Measurements from ENCODE around the gene KCNK2.

KCNK2 gene

DNA sequence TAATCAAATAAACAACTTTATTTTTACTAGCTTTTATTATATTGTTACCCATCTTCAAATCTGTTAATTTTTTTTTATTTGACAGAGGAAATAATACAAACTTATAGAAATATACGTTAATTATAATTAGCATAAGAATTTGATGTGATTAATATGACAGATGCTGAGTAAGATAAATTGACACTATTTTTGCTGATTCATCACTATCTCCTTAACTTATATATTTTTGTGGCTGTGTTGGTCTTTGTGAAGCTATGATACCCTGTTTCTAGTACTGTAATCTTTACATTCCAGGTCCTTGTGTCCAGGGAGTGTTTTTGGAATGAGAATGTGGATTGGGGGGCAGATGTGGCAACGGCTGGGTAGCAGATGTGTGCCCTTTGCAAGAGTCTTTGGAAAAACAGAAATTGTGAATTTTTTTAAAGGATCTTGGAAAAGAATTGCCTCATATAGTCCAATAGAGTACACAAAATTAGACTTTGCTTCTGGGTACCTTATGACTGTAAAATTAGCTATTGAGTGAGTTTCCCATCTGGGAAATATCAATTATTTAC, 102.6 kb downstream of the KCNK2 start:
- Histone ChIP-seq H3K9ac (ENCODE audit: insufficient read length) (no peak overlapping the region), H3K36me3 (ENCODE audit: insufficient read depth, low read length) (no peaks in the 10 kb centered on the region), H3K27ac (no peak overlapping the region), H3K4me3 (no peak overlapping the region), H3K9me3 (ENCODE audit: low read depth, low read length) (no peaks in the 10 kb centered on the region)
- no peak for DNase-seq (ENCODE audit: low read depth, low spot score)
- TF ChIP-seq EZH2 (IDR thresholded peaks at IDR 0.05) (no peak), POLR2AphosphoS5 (IDR thresholded peaks at IDR 0.05; ENCODE audit: borderline replicate concordance, low read depth, low read length) (no peak), FOXP2 (optimal IDR thresholded peaks at IDR 0.05; ENCODE audit: control extremely low read depth, extremely low read length, insufficient read depth) (no peak)

- Histone ChIP-seq H3K9ac (ENCODE audit: insufficient read length) (no peak overlapping the region), H3K36me3 (ENCODE audit: insufficient read depth, low read length) (no peaks in the 10 kb centered on the region), H3K9me3 (ENCODE audit: low read depth, low read length) (no peaks in the 10 kb centered on the region), H3K4me3 (no peak overlapping the region), H3K27ac (no peak overlapping the region)
- no peak for DNase-seq (ENCODE audit: low read depth, low spot score)
- no peak for TF ChIP-seq POLR2AphosphoS5 (IDR thresholded peaks at IDR 0.05; ENCODE audit: borderline replicate concordance, low read depth, low read length)
- TF ChIP-seq EZH2 (IDR thresholded peaks at IDR 0.05): no peak
- no peak for TF ChIP-seq FOXP2 (optimal IDR thresholded peaks at IDR 0.05; ENCODE audit: control extremely low read depth, extremely low read length, insufficient read depth)
These were observed 105.9 kb downstream of the KCNK2 start for GRCh38 chr1:215188302-215188950.

DNA sequence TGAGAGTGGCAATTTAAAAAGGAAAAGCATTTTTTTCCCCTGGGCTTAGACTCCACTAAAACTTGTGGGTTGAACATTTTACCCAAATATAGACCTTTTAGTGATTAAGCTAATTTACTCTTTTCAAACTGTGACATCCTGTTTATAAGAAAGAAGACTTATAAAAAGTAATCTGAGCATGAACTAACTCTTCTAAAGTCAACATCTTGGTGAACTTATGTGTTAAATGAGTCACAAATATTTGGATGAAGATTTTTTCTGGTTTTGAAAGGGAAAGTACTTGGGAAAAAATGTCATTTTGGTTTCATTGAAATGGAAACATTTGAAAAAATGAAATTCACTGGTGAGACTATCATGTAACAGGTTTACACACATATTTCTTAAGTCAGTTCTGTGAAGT, 109.8 kb downstream of the KCNK2 start:
- no peak overlapping the region for H3K9ac ChIP-seq (ENCODE audit: insufficient read length)
- TF ChIP-seq POLR2AphosphoS5 (IDR thresholded peaks at IDR 0.05; ENCODE audit: borderline replicate concordance, low read depth, low read length) (no peak), EZH2 (IDR thresholded peaks at IDR 0.05) (no peak), FOXP2 (optimal IDR thresholded peaks at IDR 0.05; ENCODE audit: control extremely low read depth, extremely low read length, insufficient read depth) (no peak)
- no peak for DNase-seq (ENCODE audit: low read depth, low spot score)

DNA sequence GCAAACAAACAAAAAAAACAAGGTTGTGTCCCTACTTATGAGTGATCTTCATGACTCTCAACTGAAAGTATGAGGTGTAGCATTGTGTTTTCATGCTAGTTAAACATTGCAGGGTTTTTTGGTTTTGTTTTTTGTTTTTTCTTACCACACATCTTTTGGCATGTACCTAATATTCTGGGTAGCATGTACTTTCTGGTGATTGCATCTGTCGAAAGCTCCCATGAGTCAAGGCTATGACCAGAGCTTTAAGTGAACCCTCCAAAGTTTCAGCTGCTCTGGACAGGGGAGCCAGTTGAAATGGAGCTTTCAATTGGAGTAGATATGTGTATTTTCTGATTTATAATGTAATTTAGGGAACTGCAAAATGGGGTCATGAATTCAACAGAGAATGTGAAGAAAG, 115.5 kb downstream of the KCNK2 start:
- Histone ChIP-seq H3K9me3 (ENCODE audit: low read depth, low read length) (no peaks in the 10 kb centered on the region), H3K4me3 (no peak overlapping the region), H3K9ac (ENCODE audit: insufficient read length) (no peak overlapping the region), H3K36me3 (ENCODE audit: insufficient read depth, low read length) (no peaks in the 10 kb centered on the region), H3K27ac (no peak overlapping the region)
- TF ChIP-seq FOXP2 (optimal IDR thresholded peaks at IDR 0.05; ENCODE audit: control extremely low read depth, extremely low read length, insufficient read depth) (no peak), EZH2 (IDR thresholded peaks at IDR 0.05) (no peak), POLR2AphosphoS5 (IDR thresholded peaks at IDR 0.05; ENCODE audit: borderline replicate concordance, low read depth, low read length) (no peak)
- no peak for DNase-seq (ENCODE audit: low read depth, low spot score)

More for the DNA sequence above, 109.8 kb downstream of the KCNK2 start:
- Histone ChIP-seq H3K9me3 (ENCODE audit: low read depth, low read length) (no peaks in the 10 kb centered on the region), H3K27ac (no peak overlapping the region), H3K36me3 (ENCODE audit: insufficient read depth, low read length) (no peaks in the 10 kb centered on the region), H3K4me3 (no peak overlapping the region)

GRCh38 chr1:215200121-215200520, 117.6 kb downstream of the KCNK2 start:
- TF ChIP-seq FOXP2 (optimal IDR thresholded peaks at IDR 0.05; ENCODE audit: control extremely low read depth, extremely low read length, insufficient read depth) (no peak), EZH2 (IDR thresholded peaks at IDR 0.05) (no peak), POLR2AphosphoS5 (IDR thresholded peaks at IDR 0.05; ENCODE audit: borderline replicate concordance, low read depth, low read length) (no peak)
- Histone ChIP-seq H3K36me3 (ENCODE audit: insufficient read depth, low read length) (no peaks in the 10 kb centered on the region), H3K27ac (no peak overlapping the region), H3K9ac (ENCODE audit: insufficient read length) (no peak overlapping the region), H3K4me3 (no peak overlapping the region), H3K9me3 (ENCODE audit: low read depth, low read length) (no peaks in the 10 kb centered on the region)
- no peak for DNase-seq (ENCODE audit: low read depth, low spot score)

DNA sequence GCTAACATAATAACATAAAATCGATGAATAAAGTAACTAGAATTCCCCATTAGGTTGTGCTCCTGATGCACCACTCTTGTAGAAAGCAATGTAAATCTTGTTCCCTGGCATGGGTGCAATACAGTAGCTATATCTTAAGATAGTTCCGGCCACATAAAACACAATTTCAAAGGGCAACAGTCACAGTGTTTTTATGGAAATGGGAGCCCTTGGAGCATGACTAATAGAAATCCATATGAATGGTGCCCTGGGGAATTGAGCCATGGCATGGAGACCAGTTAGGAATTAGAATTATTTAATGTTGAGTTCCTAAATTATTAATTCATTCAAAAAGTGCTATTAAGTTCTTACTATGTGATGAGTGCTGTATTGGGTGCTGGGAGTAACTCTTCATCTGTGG, 118.7 kb downstream of the KCNK2 start:
- TF ChIP-seq EZH2 (IDR thresholded peaks at IDR 0.05) (no peak), POLR2AphosphoS5 (IDR thresholded peaks at IDR 0.05; ENCODE audit: borderline replicate concordance, low read depth, low read length) (no peak), FOXP2 (optimal IDR thresholded peaks at IDR 0.05; ENCODE audit: control extremely low read depth, extremely low read length, insufficient read depth) (no peak)
- H3K4me3 ChIP-seq: no peak overlapping the region
- H3K36me3 ChIP-seq (ENCODE audit: insufficient read depth, low read length): no peaks in the 10 kb centered on the region
- H3K27ac ChIP-seq: no peak overlapping the region
- no peak overlapping the region for H3K9ac ChIP-seq (ENCODE audit: insufficient read length)
- DNase-seq (ENCODE audit: low read depth, low spot score): no peak
- no peaks in the 10 kb centered on the region for H3K9me3 ChIP-seq (ENCODE audit: low read depth, low read length)

GRCh38 chr1:215202868-215203267, 120.3 kb downstream of the KCNK2 start:
- Histone ChIP-seq H3K9me3 (ENCODE audit: low read depth, low read length) (no peaks in the 10 kb centered on the region), H3K9ac (ENCODE audit: insufficient read length) (no peak overlapping the region), H3K4me3 (no peak overlapping the region), H3K36me3 (ENCODE audit: insufficient read depth, low read length) (no peaks in the 10 kb centered on the region), H3K27ac (no peak overlapping the region)
- no peak for DNase-seq (ENCODE audit: low read depth, low spot score)
- TF ChIP-seq FOXP2 (optimal IDR thresholded peaks at IDR 0.05; ENCODE audit: control extremely low read depth, extremely low read length, insufficient read depth) (no peak), POLR2AphosphoS5 (IDR thresholded peaks at IDR 0.05; ENCODE audit: borderline replicate concordance, low read depth, low read length) (no peak), EZH2 (IDR thresholded peaks at IDR 0.05) (no peak)

GRCh38 chr1:215210167-215210566, 127.6 kb downstream of the KCNK2 start:
- no peak overlapping the region for H3K4me3 ChIP-seq
- no peaks in the 10 kb centered on the region for H3K36me3 ChIP-seq (ENCODE audit: insufficient read depth, low read length)
- TF ChIP-seq EZH2 (IDR thresholded peaks at IDR 0.05) (no peak), POLR2AphosphoS5 (IDR thresholded peaks at IDR 0.05; ENCODE audit: borderline replicate concordance, low read depth, low read length) (no peak), FOXP2 (optimal IDR thresholded peaks at IDR 0.05; ENCODE audit: control extremely low read depth, extremely low read length, insufficient read depth) (no peak)
- H3K27ac ChIP-seq: no peak overlapping the region
- no peak for DNase-seq (ENCODE audit: low read depth, low spot score)
- H3K9ac ChIP-seq (ENCODE audit: insufficient read length): no peak overlapping the region
- H3K9me3 ChIP-seq (ENCODE audit: low read depth, low read length): no peaks in the 10 kb centered on the region

Data from SK-N-MC (cell line).